GM19099 (cell line): ENCODE results near the gene GTF2H4.

Source experiments
- POLR2A ChIP-seq: IDR thresholded peaks from 3 replicates; pipeline ENCODE4 v1.6.1; 2011; ENCODE audit warnings: low read depth; ENCODE audit not compliant: insufficient read length; ENCODE audit errors: extremely low read depth

The GTF2H4 gene

DNA sequence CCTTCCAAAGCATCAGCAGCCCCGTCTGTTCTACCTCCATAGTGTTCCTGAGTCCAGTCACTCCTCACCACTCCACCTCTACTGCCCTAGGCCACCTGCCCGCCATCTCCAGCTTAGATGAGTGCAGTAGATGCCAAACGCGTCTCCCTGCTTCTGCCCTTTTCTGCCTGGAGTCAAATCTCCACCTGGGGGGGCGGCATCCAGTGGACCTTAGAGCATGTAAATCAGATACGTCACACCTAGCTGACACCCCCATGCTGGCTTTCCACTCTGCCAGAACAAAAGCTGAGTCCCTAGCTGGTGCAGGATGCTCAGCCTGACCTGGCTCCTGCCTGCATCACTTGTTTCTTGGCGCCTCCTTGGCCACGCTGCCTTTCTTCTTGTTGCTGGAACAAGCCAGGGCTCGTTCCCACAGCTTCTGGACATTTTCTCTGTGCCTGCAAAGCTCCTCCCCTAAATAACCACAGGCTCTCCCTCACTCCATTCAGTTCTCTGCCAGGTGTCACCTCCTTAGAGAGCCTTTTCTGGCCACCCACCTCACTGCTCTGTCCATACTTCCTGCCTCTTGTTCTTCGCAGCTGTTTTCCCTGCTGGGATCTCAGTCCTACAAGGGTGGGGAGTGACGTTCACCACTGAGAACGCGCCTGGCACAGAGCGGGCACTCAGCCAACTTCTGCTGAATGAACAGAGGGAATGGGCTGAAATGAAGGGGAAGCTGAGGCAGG is 17.9 kb upstream of the GTF2H4 start:
- TF ChIP-seq POLR2A: no peak

- TF ChIP-seq POLR2A: no peak
Observed at GRCh38 chr6:30890646-30891449, 17.2 kb upstream of the GTF2H4 start.

DNA sequence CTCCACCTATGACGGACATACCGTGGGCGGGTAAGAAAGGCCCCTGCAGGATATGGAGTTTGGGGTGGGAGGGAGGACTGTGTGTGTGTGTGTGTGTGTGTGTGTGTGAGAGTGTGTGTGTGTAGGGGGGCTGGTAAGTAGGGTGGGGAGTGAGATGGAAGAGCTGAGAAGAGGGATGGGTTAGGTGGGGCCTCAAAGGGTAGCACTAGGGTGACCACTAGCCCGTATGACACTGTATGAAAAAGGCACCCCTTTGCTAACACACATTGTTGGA is 16.6 kb upstream of the GTF2H4 start:
- TF ChIP-seq POLR2A: no peak

GRCh38 chr6:30891816-30892538 is 16.0 kb upstream of the GTF2H4 start:
- no peak for TF ChIP-seq POLR2A

- TF ChIP-seq POLR2A: no peak
Observed at GRCh38 chr6:30893001-30893591, 14.9 kb upstream of the GTF2H4 start.

DNA sequence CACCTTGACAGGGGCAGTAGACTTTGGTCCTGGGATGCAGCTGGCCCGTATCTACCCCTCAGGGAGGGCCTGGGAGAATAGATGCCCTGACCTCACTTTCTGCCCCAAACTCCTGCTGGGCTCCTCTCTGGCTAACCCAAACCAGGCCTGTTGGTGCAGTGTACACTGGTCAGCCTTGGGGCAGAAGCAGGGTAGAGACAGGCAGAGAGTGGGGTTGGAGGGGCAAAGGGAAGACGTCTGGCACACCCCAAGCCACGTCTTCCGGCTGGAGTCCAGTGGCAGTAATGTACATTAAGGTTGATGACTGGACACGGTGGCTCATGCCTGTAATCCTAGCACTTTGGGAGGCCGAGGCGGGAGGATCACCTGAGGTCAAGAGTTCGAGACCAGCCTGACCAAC is 14.3 kb upstream of the GTF2H4 start:
- TF ChIP-seq POLR2A: no peak

DNA sequence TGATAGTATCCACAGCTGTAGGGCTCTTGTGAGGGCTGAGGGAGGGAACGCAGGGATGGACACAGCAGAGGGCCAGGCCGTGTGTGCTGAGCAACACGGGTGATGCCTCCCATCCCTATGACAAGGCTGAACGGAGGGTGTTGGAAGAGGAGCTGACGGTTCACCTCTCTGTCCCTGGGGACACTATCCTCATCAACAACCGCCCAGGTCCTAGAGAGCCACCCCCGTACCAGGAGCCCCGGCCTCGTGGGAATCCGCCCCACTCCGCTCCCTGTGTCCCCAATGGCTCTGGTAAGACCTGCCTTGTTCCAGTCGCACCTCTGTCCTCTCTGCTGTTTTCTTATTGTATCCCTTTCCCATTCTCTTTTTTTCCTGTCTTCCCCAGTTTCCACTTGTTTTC is 13.6 kb upstream of the GTF2H4 start:
- TF ChIP-seq POLR2A: no peak

DNA sequence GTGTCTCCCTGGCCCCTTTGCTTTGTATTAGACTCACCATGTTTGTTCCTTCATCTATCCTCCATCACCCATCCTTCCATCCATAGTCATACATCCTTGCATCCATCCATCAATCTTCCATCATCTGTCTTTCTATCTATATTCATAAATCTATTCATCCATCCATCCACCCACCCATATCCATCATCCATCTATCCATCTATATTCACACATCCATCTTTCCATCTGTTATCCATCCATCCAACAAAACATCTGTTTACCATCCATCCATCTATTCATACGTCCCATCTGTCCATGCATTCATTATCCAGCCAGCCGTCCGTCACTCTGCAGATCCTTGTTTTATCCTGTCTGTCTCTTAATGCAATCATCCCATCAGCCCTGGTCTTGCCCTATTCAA is 13.1 kb upstream of the GTF2H4 start:
- no peak for TF ChIP-seq POLR2A

DNA sequence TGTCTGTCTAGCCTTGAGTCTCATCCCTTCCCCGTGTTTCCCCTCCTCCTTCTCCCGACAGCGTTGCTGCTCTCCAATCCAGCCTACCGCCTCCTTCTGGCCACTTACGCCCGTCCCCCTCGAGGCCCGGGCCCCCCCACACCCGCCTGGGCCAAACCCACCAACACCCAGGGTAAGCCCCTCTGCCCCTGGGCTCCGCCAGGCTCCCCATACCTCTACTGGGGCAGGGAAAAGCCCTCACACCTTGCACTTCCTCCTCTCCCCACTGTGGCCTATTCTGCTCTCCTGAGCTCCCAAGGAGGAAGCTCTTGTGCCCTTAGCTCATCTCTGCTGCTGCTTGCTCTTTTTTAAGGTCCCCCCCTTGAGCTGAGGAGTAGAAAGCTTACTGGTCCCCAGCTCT is 12.7 kb upstream of the GTF2H4 start:
- no peak for TF ChIP-seq POLR2A

DNA sequence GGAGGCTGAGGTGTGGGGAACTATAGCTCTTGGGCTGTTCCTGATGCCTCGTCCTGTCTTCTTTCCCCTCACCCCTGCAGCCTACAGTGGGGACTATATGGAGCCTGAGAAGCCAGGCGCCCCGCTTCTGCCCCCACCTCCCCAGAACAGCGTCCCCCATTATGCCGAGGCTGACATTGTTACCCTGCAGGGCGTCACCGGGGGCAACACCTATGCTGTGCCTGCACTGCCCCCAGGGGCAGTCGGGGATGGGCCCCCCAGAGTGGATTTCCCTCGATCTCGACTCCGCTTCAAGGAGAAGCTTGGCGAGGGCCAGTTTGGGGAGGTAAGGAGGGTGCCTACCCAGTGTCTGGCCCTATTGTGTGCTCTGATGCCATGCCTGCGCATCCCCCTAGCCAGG is 11.5 kb upstream of the GTF2H4 start:
- no peak for TF ChIP-seq POLR2A

GRCh38 chr6:30897882-30898281 is 10.1 kb upstream of the GTF2H4 start:
- no peak for TF ChIP-seq POLR2A

DNA sequence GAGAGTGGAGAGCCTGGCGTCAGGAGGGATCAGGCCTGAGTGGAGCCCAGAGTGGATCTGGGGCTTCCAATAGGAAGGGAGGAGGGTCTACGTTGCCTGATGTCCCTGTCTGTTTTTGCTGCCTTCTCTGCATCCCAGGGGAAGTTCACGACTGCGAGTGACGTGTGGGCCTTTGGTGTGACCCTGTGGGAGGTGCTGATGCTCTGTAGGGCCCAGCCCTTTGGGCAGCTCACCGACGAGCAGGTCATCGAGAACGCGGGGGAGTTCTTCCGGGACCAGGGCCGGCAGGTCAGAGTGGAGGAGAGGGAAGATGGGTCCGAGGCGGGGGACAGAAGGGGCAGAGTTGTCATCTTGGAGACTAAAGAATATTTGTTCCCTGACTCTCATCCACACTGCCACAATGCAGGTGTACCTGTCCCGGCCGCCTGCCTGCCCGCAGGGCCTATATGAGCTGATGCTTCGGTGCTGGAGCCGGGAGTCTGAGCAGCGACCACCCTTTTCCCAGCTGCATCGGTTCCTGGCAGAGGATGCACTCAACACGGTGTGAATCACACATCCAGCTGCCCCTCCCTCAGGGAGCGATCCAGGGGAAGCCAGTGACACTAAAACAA is 9.2 kb upstream of the GTF2H4 start:
- TF ChIP-seq POLR2A: no peak

DNA sequence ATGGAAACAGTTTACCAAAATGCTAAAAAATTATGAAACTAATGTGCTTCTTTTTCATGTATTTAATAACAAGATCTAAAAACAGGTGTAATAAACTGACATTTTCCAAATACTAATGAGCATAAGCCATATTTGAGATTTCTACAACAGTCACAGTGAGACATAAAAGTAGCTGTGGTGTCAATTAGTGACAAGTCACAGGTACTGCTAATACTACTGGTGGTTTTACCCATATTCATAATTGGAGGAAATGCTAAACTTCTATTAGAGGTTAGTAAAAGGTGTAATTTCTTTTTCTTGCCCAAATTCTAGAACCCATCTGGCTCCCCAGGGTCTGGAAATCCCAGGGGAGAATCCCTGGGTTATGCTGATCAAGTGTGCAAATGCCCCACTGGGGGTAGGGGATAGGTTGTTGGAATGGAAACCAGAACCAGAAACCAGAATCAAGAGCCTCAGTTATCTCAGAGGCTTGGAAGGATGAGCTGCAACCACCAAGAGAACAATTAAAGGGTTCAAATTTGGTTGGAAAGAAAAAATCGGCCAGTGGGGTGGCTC is 7.1 kb upstream of the GTF2H4 start:
- TF ChIP-seq POLR2A: no peak

GRCh38 chr6:30901436-30901835 is 6.6 kb upstream of the GTF2H4 start:
- no peak for TF ChIP-seq POLR2A

GRCh38 chr6:30902709-30903108 is 5.3 kb upstream of the GTF2H4 start:
- no peak for TF ChIP-seq POLR2A
